ENCODE measurements around the gene PGAM1. TPM values are rescaled to one million over a fixed set of nuclear protein-coding genes. Genes with fewer than 3 reads are reported as not detected.

Gene PGAM1
- total RNA-seq, 2 experiments from 2014 or later = 1,193 to 1,205 TPM

GRCh38 chr10:97388152-97388551, 37.8 kb upstream of the PGAM1 start:
- TF ChIP-seq CTCF (IDR thresholded peaks at IDR 0.05) = no peak
- Mint-ChIP-seq H3K36me3 (ENCODE audit: low read depth) (peaks cover 26% of the 10 kb centered on the region), H3K27me3 (no peaks in the 10 kb centered on the region), H3K4me1 (ENCODE audit: low read depth) (peaks cover 2% of the 10 kb centered on the region), H3K4me3 (no peak overlapping the region), H3K27ac (no peak overlapping the region), H3K9me3 (no peaks in the 10 kb centered on the region)
- POLR2A ChIA-PET = interaction anchor here (1.8 kb wide), 1 partner anchor 12 kb away, joined by 7 read pairs; no protein-coding TSS in a partner anchor
- ATAC-seq (no peak), DNase-seq (no peak)
- intact Hi-C loops (cut with micrococcal nuclease) = no loop called here
- CTCF ChIA-PET = interaction anchor here (1.1 kb wide), 1 partner anchor 94 kb away, joined by 3 read pairs; no protein-coding TSS in a partner anchor

GRCh38 chr10:97390091-97390490, 35.9 kb upstream of the PGAM1 start:
- Mint-ChIP-seq H3K36me3 (ENCODE audit: low read depth) (peaks cover 33% of the 10 kb centered on the region), H3K4me1 (ENCODE audit: low read depth) (peaks cover 4% of the 10 kb centered on the region), H3K27me3 (no peaks in the 10 kb centered on the region), H3K9me3 (no peaks in the 10 kb centered on the region), H3K27ac (no peak overlapping the region), H3K4me3 (no peak overlapping the region)
- intact Hi-C loops (cut with micrococcal nuclease) = no loop called here
- no peak for ATAC-seq
- ChIA-PET POLR2A (no interaction called here), CTCF (no interaction called here)
- no peak for TF ChIP-seq CTCF (IDR thresholded peaks at IDR 0.05)
- no peak for DNase-seq

GRCh38 chr10:97393034-97393573, 32.9 kb upstream of the PGAM1 start:
- H3K9me3 Mint-ChIP-seq = no peaks in the 10 kb centered on the region
- TF ChIP-seq CTCF (IDR thresholded peaks at IDR 0.05) = no peak
- DNase-seq (no peak), ATAC-seq (no peak)
- POLR2A ChIA-PET = no interaction called here
- H3K4me3 Mint-ChIP-seq = no peak overlapping the region
- peaks cover 4% of the 10 kb centered on the region for H3K4me1 Mint-ChIP-seq (ENCODE audit: low read depth)
- H3K27ac Mint-ChIP-seq = no peak overlapping the region
- intact Hi-C loops (cut with micrococcal nuclease) = no loop called here
- CTCF ChIA-PET = no interaction called here
- no peaks in the 10 kb centered on the region for H3K27me3 Mint-ChIP-seq
- H3K36me3 Mint-ChIP-seq (ENCODE audit: low read depth) = peaks cover 38% of the 10 kb centered on the region

GRCh38 chr10:97396056-97396455, 29.9 kb upstream of the PGAM1 start:
- peaks cover 9% of the 10 kb centered on the region for H3K4me1 Mint-ChIP-seq (ENCODE audit: low read depth)
- ATAC-seq (no peak), DNase-seq (no peak)
- intact Hi-C loops (cut with micrococcal nuclease) = no loop called here
- H3K36me3 Mint-ChIP-seq (ENCODE audit: low read depth) = peaks cover 25% of the 10 kb centered on the region
- CTCF ChIA-PET = no interaction called here
- no peaks in the 10 kb centered on the region for H3K27me3 Mint-ChIP-seq
- no peaks in the 10 kb centered on the region for H3K9me3 Mint-ChIP-seq
- TF ChIP-seq CTCF (IDR thresholded peaks at IDR 0.05) = no peak
- POLR2A ChIA-PET = no interaction called here
- no peak overlapping the region for H3K4me3 Mint-ChIP-seq
- H3K27ac Mint-ChIP-seq = no peak overlapping the region

- ATAC-seq (peak; percentile 18), DNase-seq (peak; percentile 68)
- H3K36me3 Mint-ChIP-seq (ENCODE audit: low read depth) = peaks cover 15% of the 10 kb centered on the region
- peak overlapping the region; percentile 89 for H3K4me3 Mint-ChIP-seq
- no peak for TF ChIP-seq CTCF (IDR thresholded peaks at IDR 0.05)
- H3K4me1 Mint-ChIP-seq (ENCODE audit: low read depth) = peaks cover 5% of the 10 kb centered on the region
- intact Hi-C loops (cut with micrococcal nuclease) = loop anchor here (10.0 kb wide), 1 partner anchor 95 kb away; the partner anchor contains the start of genes MMS19 and UBTD1
- ChIA-PET POLR2A (interaction anchor here (0.5 to 1.9 kb wide), 13 partner anchors 9 to 120 kb away, joined by 3 to 7 read pairs (median 3); no protein-coding TSS in a partner anchor), CTCF (interaction anchor here (0.9 to 4.4 kb wide), 11 partner anchors 10 to 287 kb away, joined by 3 to 30 read pairs (median 5); partner anchors contain the start of gene AVPI1)
- no peaks in the 10 kb centered on the region for H3K27me3 Mint-ChIP-seq
- H3K27ac Mint-ChIP-seq = peak overlapping the region; percentile 79
- no peaks in the 10 kb centered on the region for H3K9me3 Mint-ChIP-seq
Measured at GRCh38 chr10:97399843-97400545, 26.0 kb upstream of the PGAM1 start.
